Measurements from ENCODE around the gene CAPN12.

DNA sequence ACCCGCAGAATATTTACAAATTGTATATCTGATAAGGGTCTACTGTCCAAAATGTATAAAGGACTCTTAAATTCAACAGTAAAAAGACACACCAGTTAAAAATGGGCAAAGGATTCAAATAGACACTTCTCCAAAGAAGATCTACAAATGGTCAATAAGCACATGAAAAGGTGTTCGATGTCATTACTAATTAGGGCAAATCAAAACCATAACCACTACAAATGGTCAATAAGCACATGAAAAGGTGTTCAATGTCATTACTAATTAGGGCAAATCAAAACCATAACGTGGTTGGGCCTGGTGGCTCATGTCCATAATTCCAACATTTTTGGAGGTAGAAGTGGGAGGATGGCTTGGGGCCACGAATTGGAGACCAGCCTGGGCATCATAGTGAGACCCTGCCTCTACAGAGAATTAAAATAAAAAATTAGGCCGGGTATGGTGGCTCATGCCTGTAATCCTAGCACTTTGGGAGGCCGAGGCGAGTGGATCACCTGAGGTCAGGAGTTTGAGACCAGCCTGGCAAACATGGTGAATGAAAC lies 56.4 kb downstream of the CAPN12 start:
- TF ChIP-seq CTCF (conservative IDR thresholded peaks at IDR 0.05; ENCODE audit: low read depth, low read length) (no peak), EZH2 (IDR thresholded peaks at IDR 0.05; ENCODE audit: borderline replicate concordance, low read depth, low read length, poor library complexity, severe bottlenecking) (no peak)
